SK-N-SH (cell line): Measurements from ENCODE around the gene SIPA1L2. TPM values are rescaled to one million over a fixed set of nuclear protein-coding genes. Genes with fewer than 3 reads are reported as not detected.

Experiments used
- CTCF ChIA-PET: fragments of 300-600, 350-600 bp; formaldehyde crosslinking; extraction: SDS; loops from one replicate; lab custom pipeline; 2021; lab: Yijun Ruan, JAX
- POLR2A ChIA-PET: fragments of 350-600 bp; sonication (Branson Sonifier 250); formaldehyde crosslinking; extraction: SDS; loops from one replicate; lab custom pipeline; 2020; ENCODE audit warnings: antibody characterized with exemption, inconsistent platforms; lab: Yijun Ruan, JAX
- DNase-seq: peaks from one replicate; pipeline ENCODE4 v3.0.0; 2012
- H2AFZ ChIP-seq: fragments of 200-600 bp; sonication (generic); 2 replicates; pipeline ENCODE4 v1.8.1; 2016; ENCODE audit warnings: antibody characterized with exemption, mild to moderate bottlenecking, low read depth
- H3F3A ChIP-seq: fragments of 200-600 bp; sonication (generic); replicated peaks from 2 replicates; pipeline ENCODE3; 2016; ENCODE audit warnings: antibody characterized with exemption, mild to moderate bottlenecking; ENCODE audit not compliant: insufficient read depth
- H3K27ac ChIP-seq, 2 experiments: fragments of 200-500 bp in 1 of 2; fragments of 200-600 bp in 1 of 2; sonication (Bioruptor generic) in 1 of 2; sonication (generic), shearing (Covaris generic) in 1 of 2; 2 replicates each; pipeline versions ENCODE4 v1.5.1 to v1.6.1; 2014 to 2016; ENCODE audit warnings: low read depth in 2 of 2, inconsistent platforms in 1 of 2, low read length in 1 of 2, mild to moderate bottlenecking in 1 of 2, mixed read lengths in 1 of 2
- H3K27me3 ChIP-seq: fragments of 200-600 bp; sonication (generic), shearing (Covaris generic); 2 replicates; pipeline ENCODE4 v1.6.1; 2016; ENCODE audit warnings: mixed run types; ENCODE audit not compliant: insufficient read depth
- H3K36me3 ChIP-seq, 2 experiments: fragments of 200-500 bp in 1 of 2; fragments of 200-600 bp in 1 of 2; sonication (Bioruptor generic) in 1 of 2; sonication (generic) in 1 of 2; replicated peaks in 1 of 2; 2 replicates each; pipeline versions ENCODE3 to v1.5.1; 2014 to 2016; ENCODE audit warnings: low read length in 1 of 2, mild to moderate bottlenecking in 1 of 2; ENCODE audit not compliant: insufficient read depth in 2 of 2, control insufficient read depth in 1 of 2
- H3K4me1 ChIP-seq, 2 experiments: fragments of 200-500 bp in 1 of 2; fragments of 200-600 bp in 1 of 2; sonication (Bioruptor generic) in 1 of 2; sonication (generic), shearing (Covaris generic) in 1 of 2; 2 replicates each; pipeline versions ENCODE4 v1.5.1 to v1.6.1; 2014 to 2016; ENCODE audit warnings: low read depth in 1 of 2, low read length in 1 of 2, mixed run types in 1 of 2; ENCODE audit not compliant: insufficient read depth in 2 of 2, control insufficient read depth in 1 of 2
- H3K4me2 ChIP-seq: fragments of 200-600 bp; sonication (generic), shearing (Covaris generic); 2 replicates; pipeline ENCODE4 v1.6.1; 2017; ENCODE audit warnings: mixed run types
- H3K4me3 ChIP-seq, 2 experiments: fragments of 200-500 bp in 1 of 2; fragments of 200-600 bp in 1 of 2; sonication (Bioruptor generic) in 1 of 2; sonication (generic), shearing (Covaris generic) in 1 of 2; 2 replicates each; pipeline versions ENCODE4 v1.5.1 to v1.8.1; 2014 to 2016; ENCODE audit warnings: low read depth in 2 of 2, inconsistent platforms in 1 of 2, low read length in 1 of 2, mild to moderate bottlenecking in 1 of 2, mixed read lengths in 1 of 2, moderate library complexity in 1 of 2
- H3K79me2 ChIP-seq: fragments of 200-600 bp; sonication (generic); 2 replicates; pipeline ENCODE4 v1.8.1; 2017; ENCODE audit warnings: mild to moderate bottlenecking; ENCODE audit not compliant: insufficient read depth
- H3K9ac ChIP-seq: fragments of 200-600 bp; sonication (generic); 2 replicates; pipeline ENCODE4 v1.6.1; 2017; ENCODE audit warnings: mixed run types
- H3K9me2 ChIP-seq: fragments of 200-600 bp; sonication (generic); 2 replicates; pipeline ENCODE4 v1.6.1; 2017; ENCODE audit warnings: mixed run types
- H3K9me3 ChIP-seq: fragments of 200-600 bp; sonication (generic); 2 replicates; pipeline ENCODE4 v1.6.1; 2017; ENCODE audit warnings: mixed run types, mild to moderate bottlenecking, moderate library complexity
- H4K20me1 ChIP-seq: fragments of 200-600 bp; sonication (generic); 2 replicates; pipeline ENCODE4 v1.6.1; 2017; ENCODE audit warnings: mild to moderate bottlenecking, mixed run types; ENCODE audit not compliant: insufficient read depth
- CHD2 ChIP-seq: fragments of 150-350 bp; IDR thresholded peaks from 2 replicates; pipeline ENCODE4 v1.6.1; 2018; ENCODE audit warnings: low read length; ENCODE audit not compliant: partially characterized antibody
- FOXM1 ChIP-seq: IDR thresholded peaks from 2 replicates; pipeline ENCODE4 v1.4.0; 2012; ENCODE audit warnings: low read depth, mild to moderate bottlenecking
- GABPA ChIP-seq: IDR thresholded peaks from 2 replicates; pipeline ENCODE4 v1.4.0; 2012; ENCODE audit warnings: low read depth, mild to moderate bottlenecking
- JUND ChIP-seq: IDR thresholded peaks from 2 replicates; pipeline ENCODE4 v1.4.0; 2012
- NFIC ChIP-seq: IDR thresholded peaks from 2 replicates; pipeline ENCODE4 v1.4.0; 2012; ENCODE audit warnings: borderline replicate concordance
- RCOR1 ChIP-seq: fragments of 150-350 bp; IDR thresholded peaks from 2 replicates; pipeline ENCODE4 v1.6.1; 2017; ENCODE audit warnings: antibody characterized with exemption, low read length
- RFX5 ChIP-seq: IDR thresholded peaks from 2 replicates; pipeline ENCODE4 v1.6.1; 2012; ENCODE audit warnings: mild to moderate bottlenecking, improper control_type of control experiment, low read length
- SIN3A ChIP-seq: IDR thresholded peaks from 2 replicates; pipeline ENCODE4 v1.6.1; 2012; ENCODE audit warnings: low read depth, mild to moderate bottlenecking, low read length, moderate library complexity, borderline replicate concordance
- TAF1 ChIP-seq: IDR thresholded peaks from 2 replicates; pipeline ENCODE4 v1.6.1; 2012; ENCODE audit warnings: low read depth, mild to moderate bottlenecking, low read length, moderate library complexity, borderline replicate concordance
- WGBS: methylation state at CpG from one replicate; pipeline ENCODE4 v1.1.6; 2017; ENCODE audit warnings: low lambda C conversion rate; 5-methylcytosine and 5-hydroxymethylcytosine counted together
- polyA plus RNA-seq, 3 experiments: library from polyadenylated mRNA; depleted of rRNA; stranded (reverse); fragments of >200 nt; gene quantifications; 2 replicates each; pipeline ENCODE4 v1.2.3, GENCODE V29; 2012
- TF ChIP-seq, protein P1 (sequence below): fragments of 150-350 bp; IDR thresholded peaks from 2 replicates; pipeline ENCODE4 v1.6.1; 2017; ENCODE audit warnings: antibody characterized with exemption, low read length, low read depth, borderline replicate concordance
- TF ChIP-seq, protein P2 (sequence below): fragments of 200-600 bp; sonication (generic); IDR thresholded peaks from 2 replicates; pipeline ENCODE4 v1.6.1; 2017; ENCODE audit warnings: antibody characterized with exemption, mild to moderate bottlenecking, moderate library complexity
- TF ChIP-seq, protein P3 (sequence below): IDR thresholded peaks from 2 replicates; pipeline ENCODE4 v1.4.0; 2012; ENCODE audit warnings: low read depth
- TF ChIP-seq, protein P4 (sequence below): IDR thresholded peaks from 2 replicates; pipeline ENCODE4 v1.4.0; 2012; ENCODE audit warnings: low read depth, borderline replicate concordance

Gene SIPA1L2
- polyA plus RNA-seq, 1 of the 3 experiments (the other 2 are of a cell fraction), result 0.48 TPM

DNA sequence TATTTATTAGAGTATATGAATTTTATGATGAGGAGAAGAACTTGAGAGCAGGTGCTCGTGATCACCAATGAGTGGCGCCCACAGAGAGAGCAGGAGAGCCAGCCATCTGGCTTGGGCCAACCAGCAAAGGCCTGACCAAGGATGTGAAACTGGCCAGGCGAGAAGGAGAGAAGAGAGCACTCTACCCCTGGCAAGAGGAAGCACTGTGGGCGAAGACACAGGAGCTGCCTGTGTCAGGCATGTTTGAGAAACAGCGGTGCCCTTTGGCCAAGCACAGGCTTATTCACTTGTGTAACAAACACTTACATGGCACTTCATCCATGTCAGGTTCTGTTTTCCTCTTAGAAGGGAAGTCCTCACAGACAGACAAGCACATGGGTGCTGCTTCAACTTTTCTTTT is 4.2 kb upstream of the SIPA1L2 start:
- WGBS, result 71% methylated on average over 5 of the region's 5 CpGs
- no peaks in the 10 kb centered on the region for H3K9me3 ChIP-seq
- no peak overlapping the region for H2AFZ ChIP-seq
- no peak for DNase-seq
- no peak overlapping the region for H3K9ac ChIP-seq
- no peak overlapping the region for H3K4me2 ChIP-seq
- TF ChIP-seq TAF1, result no peak
- TF ChIP-seq, protein P1, sequence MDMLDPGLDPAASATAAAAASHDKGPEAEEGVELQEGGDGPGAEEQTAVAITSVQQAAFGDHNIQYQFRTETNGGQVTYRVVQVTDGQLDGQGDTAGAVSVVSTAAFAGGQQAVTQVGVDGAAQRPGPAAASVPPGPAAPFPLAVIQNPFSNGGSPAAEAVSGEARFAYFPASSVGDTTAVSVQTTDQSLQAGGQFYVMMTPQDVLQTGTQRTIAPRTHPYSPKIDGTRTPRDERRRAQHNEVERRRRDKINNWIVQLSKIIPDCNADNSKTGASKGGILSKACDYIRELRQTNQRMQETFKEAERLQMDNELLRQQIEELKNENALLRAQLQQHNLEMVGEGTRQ, result no peak
- no peak for TF ChIP-seq CHD2
- TF ChIP-seq, protein P2, sequence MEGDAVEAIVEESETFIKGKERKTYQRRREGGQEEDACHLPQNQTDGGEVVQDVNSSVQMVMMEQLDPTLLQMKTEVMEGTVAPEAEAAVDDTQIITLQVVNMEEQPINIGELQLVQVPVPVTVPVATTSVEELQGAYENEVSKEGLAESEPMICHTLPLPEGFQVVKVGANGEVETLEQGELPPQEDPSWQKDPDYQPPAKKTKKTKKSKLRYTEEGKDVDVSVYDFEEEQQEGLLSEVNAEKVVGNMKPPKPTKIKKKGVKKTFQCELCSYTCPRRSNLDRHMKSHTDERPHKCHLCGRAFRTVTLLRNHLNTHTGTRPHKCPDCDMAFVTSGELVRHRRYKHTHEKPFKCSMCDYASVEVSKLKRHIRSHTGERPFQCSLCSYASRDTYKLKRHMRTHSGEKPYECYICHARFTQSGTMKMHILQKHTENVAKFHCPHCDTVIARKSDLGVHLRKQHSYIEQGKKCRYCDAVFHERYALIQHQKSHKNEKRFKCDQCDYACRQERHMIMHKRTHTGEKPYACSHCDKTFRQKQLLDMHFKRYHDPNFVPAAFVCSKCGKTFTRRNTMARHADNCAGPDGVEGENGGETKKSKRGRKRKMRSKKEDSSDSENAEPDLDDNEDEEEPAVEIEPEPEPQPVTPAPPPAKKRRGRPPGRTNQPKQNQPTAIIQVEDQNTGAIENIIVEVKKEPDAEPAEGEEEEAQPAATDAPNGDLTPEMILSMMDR, result no peak
- no peak for TF ChIP-seq NFIC
- H3K79me2 ChIP-seq, result no peaks in the 10 kb centered on the region
- POLR2A ChIA-PET, result no interaction called here
- no peaks in the 10 kb centered on the region for H3K9me2 ChIP-seq
- H4K20me1 ChIP-seq, result no peaks in the 10 kb centered on the region
- CTCF ChIA-PET, result interaction anchor here (1.0 to 3.5 kb wide), 6 partner anchors 11 to 606 kb away, joined by 3 to 22 read pairs (median 4); no protein-coding TSS in a partner anchor
- no peaks in the 10 kb centered on the region for H3K36me3 ChIP-seq
- H3K27me3 ChIP-seq, result peaks cover 5% of the 10 kb centered on the region; the same call in 1 of the 2 replicates
- no peak overlapping the region for H3K4me3 ChIP-seq
- peaks cover 0 to 6% of the 10 kb centered on the region in 2 experiments; a peak in 2 of 4 replicates for H3K4me1 ChIP-seq
- H3K27ac ChIP-seq, result no peak overlapping the region
- peaks cover under 1% of the 10 kb centered on the region for H3F3A ChIP-seq

DNA sequence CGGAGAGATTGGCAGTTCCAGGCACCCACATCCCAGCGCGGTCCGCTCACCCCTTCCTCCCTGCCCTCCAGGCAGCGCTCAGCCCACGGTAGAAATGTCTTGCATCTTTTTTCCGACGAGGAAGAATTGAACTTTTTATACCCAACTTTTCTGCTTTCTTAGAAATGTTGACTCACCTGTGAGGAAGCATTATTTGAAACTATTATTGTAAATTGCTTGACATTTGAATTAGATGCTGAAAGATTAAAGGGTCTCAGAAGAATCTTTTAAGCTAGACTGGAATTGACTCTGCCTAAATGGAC is 912 bp upstream of the SIPA1L2 start:
- POLR2A ChIA-PET, result no interaction called here
- H4K20me1 ChIP-seq, result no peaks in the 10 kb centered on the region
- H3K4me2 ChIP-seq, result peak overlapping the region; percentile 95
- no peaks in the 10 kb centered on the region for H3K36me3 ChIP-seq
- H3K9me3 ChIP-seq, result no peaks in the 10 kb centered on the region
- H3K9me2 ChIP-seq, result no peaks in the 10 kb centered on the region
- no peaks in the 10 kb centered on the region for H3K79me2 ChIP-seq
- peaks cover 9% of the 10 kb centered on the region; the same call in 1 of the 2 replicates for H3K27me3 ChIP-seq
- CTCF ChIA-PET, result interaction anchor here (0.7 to 2.4 kb wide), 7 partner anchors 10 to 1635 kb away, joined by 3 to 15 read pairs (median 4); no protein-coding TSS in a partner anchor
- DNase-seq, result no peak
- H3K27ac ChIP-seq, result no peak overlapping the region; a peak in 1 of 4 replicates
- no peak for TF ChIP-seq JUND
- no peak for TF ChIP-seq SIN3A
- no peak for TF ChIP-seq FOXM1
- no peak for TF ChIP-seq GABPA
- no peak for TF ChIP-seq RFX5
- TF ChIP-seq, protein P3, sequence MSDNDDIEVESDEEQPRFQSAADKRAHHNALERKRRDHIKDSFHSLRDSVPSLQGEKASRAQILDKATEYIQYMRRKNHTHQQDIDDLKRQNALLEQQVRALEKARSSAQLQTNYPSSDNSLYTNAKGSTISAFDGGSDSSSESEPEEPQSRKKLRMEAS, result no peak
- TF ChIP-seq TAF1, result no peak
- TF ChIP-seq NFIC, result no peak
- TF ChIP-seq RCOR1, result no peak
- TF ChIP-seq, protein P4, sequence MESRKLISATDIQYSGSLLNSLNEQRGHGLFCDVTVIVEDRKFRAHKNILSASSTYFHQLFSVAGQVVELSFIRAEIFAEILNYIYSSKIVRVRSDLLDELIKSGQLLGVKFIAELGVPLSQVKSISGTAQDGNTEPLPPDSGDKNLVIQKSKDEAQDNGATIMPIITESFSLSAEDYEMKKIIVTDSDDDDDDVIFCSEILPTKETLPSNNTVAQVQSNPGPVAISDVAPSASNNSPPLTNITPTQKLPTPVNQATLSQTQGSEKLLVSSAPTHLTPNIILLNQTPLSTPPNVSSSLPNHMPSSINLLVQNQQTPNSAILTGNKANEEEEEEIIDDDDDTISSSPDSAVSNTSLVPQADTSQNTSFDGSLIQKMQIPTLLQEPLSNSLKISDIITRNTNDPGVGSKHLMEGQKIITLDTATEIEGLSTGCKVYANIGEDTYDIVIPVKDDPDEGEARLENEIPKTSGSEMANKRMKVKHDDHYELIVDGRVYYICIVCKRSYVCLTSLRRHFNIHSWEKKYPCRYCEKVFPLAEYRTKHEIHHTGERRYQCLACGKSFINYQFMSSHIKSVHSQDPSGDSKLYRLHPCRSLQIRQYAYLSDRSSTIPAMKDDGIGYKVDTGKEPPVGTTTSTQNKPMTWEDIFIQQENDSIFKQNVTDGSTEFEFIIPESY, result no peak
- H2AFZ ChIP-seq, result no peak overlapping the region
- H3K4me3 ChIP-seq, result peak overlapping the region; percentile 68
- peaks cover 0 to 8% of the 10 kb centered on the region in 2 experiments; a peak in 2 of 4 replicates for H3K4me1 ChIP-seq
- H3F3A ChIP-seq, result peaks cover 8% of the 10 kb centered on the region
- 8% methylated on average over 8 of the region's 8 CpGs for WGBS
- 0 out of 2 replicates have a peak overlapping the region, but pooled peaks have one; percentile 45 for H3K9ac ChIP-seq
